Lower leg skin (tissue), 3 donors: Measurements from ENCODE around the gene ABHD17A.

Source experiments
- POLR2A ChIP-seq, 2 donors: fragments of 450-650 bp; IDR thresholded peaks; one replicate each; pipeline ENCODE4 v1.6.1; 2016 to 2017; ENCODE audit warnings: antibody characterized with exemption in 2 of 2, mild to moderate bottlenecking in 1 of 2, moderate library complexity in 1 of 2
- TF ChIP-seq, protein P1 (sequence below), 3 donors: fragments of 450-650 bp; IDR thresholded peaks; one replicate each; pipeline ENCODE4 v1.5.1; 2016; ENCODE audit warnings: antibody characterized with exemption in 3 of 3, mild to moderate bottlenecking in 3 of 3, moderate library complexity in 2 of 3

DNA sequence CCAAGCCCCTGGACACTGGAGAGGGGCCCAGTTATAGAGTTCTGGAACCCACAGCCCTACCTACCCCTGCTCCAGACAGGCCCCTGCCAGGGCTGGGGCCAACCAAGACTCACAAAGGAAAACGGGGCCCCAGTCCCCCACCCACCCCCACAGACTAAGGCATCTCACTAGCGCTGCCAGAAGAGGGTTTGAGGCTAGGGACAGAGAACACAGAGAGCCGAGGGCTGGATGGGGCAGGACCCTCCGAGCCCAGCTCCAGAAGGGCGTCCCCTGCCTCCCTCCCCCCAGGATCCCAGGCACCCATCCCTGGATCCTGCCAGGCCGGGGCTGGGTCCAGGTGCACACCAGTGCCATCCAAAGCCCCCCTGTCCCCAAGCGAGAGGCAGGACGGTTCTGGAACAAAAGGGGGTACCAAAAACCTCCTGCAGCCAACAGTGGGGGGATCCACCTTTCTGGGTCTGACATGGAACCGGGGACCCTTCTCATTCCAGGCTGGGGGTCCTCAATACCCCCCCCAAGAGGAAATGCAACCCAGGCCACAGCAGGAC lies 32.6 kb downstream of the ABHD17A start:
- TF ChIP-seq, protein P1, sequence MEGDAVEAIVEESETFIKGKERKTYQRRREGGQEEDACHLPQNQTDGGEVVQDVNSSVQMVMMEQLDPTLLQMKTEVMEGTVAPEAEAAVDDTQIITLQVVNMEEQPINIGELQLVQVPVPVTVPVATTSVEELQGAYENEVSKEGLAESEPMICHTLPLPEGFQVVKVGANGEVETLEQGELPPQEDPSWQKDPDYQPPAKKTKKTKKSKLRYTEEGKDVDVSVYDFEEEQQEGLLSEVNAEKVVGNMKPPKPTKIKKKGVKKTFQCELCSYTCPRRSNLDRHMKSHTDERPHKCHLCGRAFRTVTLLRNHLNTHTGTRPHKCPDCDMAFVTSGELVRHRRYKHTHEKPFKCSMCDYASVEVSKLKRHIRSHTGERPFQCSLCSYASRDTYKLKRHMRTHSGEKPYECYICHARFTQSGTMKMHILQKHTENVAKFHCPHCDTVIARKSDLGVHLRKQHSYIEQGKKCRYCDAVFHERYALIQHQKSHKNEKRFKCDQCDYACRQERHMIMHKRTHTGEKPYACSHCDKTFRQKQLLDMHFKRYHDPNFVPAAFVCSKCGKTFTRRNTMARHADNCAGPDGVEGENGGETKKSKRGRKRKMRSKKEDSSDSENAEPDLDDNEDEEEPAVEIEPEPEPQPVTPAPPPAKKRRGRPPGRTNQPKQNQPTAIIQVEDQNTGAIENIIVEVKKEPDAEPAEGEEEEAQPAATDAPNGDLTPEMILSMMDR (IDR thresholded peaks at IDR 0.05) = no peak
- TF ChIP-seq POLR2A (IDR thresholded peaks at IDR 0.05) = no peak
